HG03175 (cell line): Measurements from ENCODE around the gene KNG1.
"Not testable (repeated sequence)": the region's sequence is repeated elsewhere in the genome, so short reads cannot be mapped to it uniquely, and the experiment has no call there.

Experiments
- ATAC-seq: cut with Tn5 transposase; IDR thresholded peaks from one replicate; pipeline ENCODE4 v1.9.1; 2021; ENCODE audit warnings: mild to moderate bottlenecking, moderate library complexity; ENCODE audit not compliant: unreplicated experiment

The KNG1 gene

DNA sequence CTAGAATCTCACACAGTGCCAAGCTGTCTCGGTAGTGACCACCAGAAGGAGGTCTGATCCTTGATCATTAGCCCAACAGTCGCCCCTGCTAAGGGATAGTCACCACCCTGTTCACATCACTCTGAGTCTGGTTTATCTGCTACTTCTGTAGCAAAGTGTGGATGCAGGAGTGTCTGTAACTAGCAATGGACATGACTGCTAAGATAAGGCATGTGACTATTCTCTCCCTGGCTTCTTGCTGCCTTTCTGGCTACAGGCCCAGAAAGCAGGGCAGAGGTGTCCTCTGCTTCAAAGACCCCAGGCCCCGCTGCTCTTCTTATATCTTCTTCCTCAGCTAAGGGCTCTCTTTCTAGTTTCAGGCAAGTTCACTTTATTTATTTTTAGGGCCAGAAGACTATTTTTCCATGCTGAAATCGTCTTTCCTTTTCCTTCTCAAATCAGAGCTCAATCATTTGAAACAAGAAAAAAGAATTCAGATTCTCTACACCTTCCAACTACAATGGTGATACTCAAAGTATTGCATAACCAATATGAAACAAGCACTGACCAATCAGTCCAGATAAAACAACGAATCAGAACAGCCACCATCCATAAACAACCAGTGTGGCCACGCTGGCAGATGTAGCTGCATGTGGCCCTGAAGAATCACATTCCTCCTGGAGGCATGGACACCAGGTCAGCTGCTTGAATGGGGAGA, 8.0 kb upstream of the KNG1 start:
- ATAC-seq, result no peak

DNA sequence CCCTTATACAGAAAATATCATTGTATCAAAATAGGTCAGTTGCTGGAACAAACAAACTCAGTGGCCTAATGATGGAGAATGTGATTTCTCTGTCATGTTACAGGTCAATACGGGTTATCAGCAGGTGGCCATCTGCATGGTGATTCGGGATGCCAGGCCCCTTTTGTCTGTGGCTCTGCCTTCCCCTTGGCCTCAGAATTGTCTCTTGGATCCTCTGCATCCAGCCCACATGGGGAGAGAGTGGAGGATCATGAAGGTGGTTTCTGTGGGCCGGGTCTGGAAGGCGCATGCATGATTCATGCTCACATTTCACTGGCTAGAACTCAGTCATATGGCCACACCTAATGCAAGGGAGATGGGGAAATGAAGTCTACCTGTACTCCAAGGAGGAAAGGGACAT, 6.5 kb upstream of the KNG1 start:
- ATAC-seq, result not testable (repeated sequence)

DNA sequence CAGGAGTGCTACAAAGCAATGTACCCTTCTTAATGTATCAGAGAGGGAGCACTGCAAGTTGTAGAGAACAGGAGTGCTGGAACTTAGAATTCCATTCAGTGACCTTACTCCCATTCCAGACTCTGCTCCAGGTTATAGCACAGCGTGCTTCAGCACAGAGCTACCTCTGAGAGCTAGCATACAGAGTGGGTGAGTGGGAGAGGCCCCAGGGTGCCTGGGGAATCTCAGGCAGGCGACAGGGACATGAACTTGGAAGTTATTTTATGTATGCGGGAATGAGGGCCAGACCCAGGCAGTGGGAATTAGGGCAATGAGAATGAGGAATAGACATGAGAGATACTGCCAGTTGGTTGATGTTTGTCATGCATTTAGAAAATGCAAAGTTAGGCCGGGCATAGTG, 3.7 kb upstream of the KNG1 start:
- no peak for ATAC-seq

DNA sequence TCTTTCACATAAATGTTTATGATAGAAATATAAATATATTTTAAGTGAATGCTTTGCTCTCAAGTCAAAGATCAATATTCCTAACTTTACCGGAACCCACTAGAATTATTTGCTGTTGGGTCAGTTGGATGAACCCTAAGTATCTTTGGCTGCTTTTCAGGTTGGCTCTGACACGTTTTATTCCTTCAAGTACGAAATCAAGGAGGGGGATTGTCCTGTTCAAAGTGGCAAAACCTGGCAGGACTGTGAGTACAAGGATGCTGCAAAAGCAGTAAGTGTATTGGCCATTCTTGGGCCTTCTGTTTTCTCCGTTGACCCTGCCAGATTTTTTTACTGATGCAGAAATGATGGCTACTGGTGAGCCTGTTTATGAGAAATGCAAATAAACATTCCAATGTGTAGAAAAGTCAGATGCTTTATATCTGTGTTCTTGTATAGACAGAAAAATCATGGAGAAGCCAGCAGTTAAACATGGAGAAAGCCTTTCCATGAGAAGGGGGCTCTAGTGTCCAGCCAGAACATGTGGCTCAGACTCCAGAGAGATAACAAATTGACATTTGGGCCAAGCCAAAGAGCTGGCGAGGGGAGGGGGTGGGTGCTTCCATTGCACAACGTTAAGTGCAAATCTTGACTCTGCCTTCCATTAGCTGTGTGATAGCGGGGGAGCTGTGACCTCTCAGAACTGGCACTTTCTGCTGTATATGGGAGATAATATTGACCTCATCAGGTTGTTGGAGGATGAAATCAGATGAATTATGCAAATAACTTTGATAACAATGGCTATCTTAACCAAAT, 3.0 kb downstream of the KNG1 start:
- no peak for ATAC-seq

DNA sequence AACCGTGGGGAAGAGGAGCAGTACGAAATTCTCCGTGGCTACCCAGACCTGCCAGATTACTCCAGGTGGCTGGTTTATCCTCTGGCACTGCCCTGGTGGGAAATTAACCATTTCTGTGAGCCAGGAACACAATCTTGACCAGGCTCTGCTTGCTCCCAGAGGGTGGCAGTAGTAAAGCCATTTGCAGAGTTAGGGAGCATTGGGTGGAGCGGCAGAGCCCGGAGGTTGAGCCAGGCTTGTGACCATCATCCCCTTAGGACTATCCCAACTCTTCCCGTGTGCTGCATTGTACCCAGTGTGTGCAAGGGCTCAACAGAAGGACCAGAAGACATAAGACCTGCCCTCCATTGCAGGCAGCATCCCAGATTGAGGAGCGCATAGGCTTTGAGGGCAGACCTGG, 5.3 kb downstream of the KNG1 start:
- ATAC-seq, result no peak

DNA sequence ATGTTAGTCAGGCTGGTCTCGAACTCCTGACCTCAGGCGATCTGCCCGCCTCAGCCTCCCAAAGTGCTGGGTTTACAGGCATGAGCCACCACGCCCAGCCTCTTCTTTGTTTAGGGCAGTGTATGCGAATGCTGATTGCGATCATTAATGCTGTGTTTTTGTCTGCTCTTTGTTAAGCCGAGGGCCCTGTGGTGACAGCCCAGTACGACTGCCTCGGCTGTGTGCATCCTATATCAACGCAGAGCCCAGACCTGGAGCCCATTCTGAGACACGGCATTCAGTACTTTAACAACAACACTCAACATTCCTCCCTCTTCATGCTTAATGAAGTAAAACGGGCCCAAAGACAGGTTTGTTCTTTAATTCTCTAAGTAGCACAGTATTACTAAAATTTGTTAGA, 7.8 kb downstream of the KNG1 start:
- ATAC-seq, result no peak

DNA sequence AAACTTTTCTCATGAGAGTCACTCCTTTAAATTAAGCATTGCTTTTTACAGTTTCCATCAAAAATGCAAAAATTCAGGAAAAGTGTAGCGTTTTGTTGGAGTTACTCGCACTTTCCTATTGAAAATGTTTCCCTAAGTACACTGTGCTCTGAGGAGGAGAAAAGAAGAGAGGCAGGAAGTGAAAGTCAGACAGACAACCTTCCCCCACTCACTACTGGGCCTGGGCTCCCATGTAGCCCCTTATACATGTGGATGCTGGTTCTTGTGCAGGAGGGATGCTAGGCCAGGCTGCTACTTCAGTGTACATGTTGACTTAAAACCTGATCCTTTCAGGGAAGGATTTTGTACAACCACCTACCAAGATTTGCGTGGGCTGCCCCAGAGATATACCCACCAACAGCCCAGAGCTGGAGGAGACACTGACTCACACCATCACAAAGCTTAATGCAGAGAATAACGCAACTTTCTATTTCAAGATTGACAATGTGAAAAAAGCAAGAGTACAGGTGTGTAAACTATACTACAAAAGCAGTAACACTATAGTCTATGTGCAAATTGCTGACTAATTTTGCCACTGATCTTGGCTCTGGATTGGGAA, 15.1 kb downstream of the KNG1 start:
- ATAC-seq, result no peak

DNA sequence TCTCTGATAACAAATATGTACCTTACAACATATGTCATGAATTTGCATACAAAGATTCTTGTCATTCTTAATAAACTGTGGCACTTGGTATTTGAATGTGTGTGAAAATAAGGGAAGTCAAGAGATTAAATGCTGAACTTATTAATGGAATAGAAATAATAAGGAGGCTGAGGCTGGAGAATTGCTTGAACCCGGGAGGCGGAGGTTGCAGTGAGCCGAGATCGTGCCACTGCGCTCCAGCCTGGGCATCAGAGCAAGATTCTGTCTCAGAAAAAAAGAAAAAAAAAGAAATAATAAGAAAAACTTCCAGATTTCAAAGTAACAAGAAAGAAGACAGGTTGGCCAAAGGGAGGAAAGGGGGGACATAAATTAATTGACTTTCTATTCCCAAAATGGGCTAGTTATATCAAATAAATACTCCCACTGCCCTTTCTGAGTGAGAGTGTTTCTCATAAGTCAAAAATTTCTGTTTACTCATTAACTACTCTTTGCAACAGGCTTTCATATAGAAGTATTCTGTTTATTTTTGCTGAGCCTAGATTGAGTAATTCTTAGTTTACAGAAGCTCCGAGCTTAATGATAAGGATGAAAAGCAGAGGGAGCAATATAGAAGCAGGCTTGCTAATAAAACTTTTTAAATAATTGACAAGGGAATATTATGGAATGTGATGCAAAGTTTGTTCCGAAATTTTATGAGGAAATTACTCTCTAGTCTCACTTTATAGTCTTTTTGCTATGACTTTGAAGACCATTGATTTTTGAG, 25.6 kb downstream of the KNG1 start:
- no peak for ATAC-seq

DNA sequence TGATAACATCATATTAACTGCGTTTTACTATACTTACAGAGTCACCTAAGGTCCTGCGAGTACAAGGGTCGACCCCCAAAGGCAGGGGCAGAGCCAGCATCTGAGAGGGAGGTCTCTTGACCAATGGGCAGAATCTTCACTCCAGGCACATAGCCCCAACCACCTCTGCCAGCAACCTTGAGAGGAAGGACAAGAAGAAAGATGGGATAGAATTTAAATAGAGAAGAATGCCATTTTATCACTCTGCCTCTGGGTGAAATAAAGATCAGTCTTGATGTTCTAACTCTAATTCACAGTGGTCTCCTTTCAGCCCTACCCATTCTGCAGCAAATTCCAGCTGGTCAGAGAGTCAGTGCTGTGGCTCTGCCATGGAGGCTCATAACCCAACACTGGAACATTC, 26.5 kb downstream of the KNG1 start:
- no peak for ATAC-seq

DNA sequence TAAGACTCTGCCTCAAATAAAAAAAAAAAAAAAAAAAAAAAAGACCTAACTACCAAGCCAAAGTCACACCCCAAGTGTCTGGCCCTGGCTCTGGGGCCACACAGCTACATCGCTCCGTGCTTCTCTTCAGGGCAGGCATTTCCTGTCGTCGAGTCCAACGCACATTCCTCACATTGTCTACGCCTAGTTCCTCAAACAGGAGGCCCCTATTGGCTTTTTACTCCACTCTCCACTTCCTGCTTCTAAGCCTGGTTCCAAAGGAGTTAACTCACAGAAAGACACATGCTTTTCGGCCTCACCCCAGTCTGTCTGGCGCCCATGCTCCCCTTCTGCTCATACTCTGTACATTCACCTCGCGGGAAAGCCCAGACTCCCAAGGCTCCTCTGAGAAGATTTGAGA, 28.8 kb downstream of the KNG1 start:
- ATAC-seq, result no peak

DNA sequence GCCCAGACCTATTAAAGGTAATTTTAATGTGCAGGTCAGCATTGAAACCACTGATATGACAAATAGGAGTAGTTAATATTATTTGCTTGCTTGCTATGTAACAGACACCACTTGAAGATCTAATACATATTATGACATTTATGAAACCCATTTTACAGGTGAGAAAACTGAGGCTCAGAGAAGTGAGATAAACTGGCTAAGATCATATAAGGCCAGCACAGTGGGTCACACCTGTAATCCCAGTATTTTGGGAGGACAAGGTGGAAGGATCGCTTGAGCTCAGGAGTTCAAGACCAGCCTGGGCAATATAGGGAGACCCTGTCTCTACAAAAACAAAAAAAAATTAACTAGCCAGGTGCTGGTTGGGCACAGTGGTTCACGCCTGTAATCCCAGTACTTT, 33.2 kb downstream of the KNG1 start:
- ATAC-seq, result no peak

DNA sequence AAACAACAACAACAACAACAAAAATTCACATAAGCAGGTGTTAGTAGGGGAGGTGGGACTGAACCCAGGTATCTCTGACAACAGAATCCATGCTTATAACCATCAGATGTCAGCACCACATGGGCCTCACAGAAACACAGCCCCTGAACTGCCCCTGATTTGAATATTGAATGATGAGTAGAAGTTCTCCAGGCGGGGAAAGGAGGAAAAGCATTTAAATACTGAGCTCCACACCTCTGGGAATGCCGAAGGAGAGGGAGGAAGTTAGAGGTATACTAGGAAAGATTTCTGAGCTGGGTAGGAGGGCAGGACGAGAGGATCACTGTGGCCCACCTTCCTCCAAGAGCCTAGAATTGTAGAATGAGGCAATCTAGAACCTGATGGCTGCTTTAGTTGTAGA, 34.3 kb downstream of the KNG1 start:
- no peak for ATAC-seq

DNA sequence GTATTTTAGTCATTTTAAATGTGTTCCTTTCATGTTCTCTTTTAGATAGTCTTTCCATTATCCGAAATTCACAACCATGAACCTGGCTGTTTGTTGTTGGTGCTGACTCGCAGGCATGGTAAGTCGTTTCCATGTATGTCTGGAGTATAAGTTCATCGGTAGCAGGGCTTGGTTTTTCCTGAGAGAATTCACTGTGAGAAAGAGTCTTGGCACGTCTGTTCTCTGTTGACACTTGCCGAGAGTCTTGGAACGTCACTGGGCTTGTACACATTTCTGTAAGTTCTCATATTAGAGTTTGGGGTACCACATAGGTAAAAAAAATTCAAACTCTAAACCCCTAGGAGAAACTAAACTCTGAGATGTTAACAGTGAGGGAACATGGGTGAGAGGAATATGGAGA, 36.8 kb downstream of the KNG1 start:
- no peak for ATAC-seq

DNA sequence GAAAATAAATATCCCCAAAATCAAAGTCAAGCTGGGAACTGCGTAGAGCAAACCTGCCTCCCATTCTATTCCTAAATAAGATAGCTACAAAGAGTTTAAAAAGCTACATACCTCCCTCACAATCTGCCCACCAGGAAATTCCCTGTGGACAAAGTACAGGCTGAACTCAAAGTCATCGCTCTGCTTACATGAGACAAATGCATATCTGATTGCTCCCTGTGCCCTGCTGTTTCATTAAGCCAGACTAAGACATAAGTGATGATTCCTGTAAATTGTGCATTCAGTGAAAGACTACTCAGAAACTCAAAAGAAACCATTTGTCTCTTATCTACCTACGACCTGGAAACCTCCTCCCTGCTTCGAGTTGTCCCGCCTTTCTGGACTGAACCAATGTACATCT, 37.7 kb downstream of the KNG1 start:
- no peak for ATAC-seq

DNA sequence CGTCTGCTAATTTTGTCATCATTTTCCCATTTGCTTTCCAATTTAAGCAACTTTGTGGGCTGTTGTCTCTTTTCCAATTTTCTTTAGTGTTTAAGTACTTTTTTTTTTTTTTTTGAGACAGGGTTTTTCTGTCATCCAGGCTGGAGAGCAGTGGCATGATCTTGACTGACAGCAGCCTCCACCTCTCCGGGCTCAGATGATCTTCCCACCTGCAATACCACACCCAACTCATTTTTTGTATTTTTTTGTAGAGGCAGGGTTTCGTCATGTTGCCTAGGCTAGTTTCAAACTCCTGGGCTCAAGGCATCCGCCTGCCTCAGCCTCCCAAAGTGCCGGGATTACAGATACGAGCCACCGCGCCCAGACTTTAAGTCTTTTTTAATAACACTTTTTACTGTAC, 40.1 kb downstream of the KNG1 start:
- no peak for ATAC-seq

DNA sequence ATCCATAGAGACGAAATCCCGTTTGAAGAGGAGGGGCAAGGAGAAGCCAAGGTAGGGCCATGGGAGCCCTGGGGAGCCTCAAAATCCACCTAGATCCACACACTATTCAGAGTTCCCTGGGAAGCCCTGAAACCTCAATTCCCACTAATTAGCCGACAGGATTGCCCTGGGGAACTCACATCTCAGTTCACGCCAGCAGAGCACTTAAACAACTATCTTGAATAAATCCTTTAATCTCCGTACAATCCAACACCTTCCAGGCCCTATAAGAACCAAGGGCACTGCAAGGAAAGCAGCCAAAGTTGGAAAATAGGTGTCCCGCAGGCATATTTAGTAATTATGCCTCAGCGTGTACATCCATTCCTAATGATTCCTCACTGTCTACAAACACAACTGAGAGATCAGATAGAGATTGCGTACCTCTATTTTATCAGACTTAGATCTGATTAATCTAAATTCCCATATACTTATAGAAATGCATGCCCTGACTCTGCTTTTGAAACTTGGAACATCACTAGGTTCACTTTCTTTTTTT, 40.6 kb downstream of the KNG1 start:
- ATAC-seq, result no peak

DNA sequence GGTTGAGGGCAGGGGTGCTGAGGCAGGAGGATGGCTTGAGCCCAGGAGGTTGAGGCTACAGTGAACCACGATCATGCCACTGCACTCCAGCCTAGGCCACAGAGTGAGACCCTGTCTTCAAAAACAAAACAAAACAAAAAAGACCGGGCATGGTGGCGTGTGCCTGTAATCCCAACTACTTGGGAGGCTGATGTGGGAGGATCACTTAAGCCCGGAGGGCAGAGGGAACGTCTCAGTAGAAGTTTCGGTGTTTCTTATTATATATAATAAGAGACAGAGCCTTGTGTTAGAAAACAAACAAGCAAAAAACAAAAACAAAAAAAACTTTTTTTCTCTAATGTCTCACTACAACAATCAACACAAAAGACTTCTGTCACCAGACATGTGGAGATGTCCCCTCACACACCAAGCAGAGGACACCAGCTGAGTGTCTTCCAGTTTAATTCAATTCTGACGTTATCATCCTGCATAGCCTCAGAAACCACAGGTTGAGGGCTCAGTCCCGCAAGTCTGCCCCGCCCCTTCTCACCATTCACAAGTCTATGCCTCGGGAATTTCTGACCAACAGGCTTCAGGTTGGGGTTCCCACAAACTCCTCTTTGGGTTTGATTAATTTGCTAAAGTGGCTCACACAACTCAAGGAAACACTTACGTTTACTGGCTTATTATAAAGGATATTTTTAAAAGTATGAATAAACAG, 42.2 kb downstream of the KNG1 start:
- ATAC-seq, result no peak

DNA sequence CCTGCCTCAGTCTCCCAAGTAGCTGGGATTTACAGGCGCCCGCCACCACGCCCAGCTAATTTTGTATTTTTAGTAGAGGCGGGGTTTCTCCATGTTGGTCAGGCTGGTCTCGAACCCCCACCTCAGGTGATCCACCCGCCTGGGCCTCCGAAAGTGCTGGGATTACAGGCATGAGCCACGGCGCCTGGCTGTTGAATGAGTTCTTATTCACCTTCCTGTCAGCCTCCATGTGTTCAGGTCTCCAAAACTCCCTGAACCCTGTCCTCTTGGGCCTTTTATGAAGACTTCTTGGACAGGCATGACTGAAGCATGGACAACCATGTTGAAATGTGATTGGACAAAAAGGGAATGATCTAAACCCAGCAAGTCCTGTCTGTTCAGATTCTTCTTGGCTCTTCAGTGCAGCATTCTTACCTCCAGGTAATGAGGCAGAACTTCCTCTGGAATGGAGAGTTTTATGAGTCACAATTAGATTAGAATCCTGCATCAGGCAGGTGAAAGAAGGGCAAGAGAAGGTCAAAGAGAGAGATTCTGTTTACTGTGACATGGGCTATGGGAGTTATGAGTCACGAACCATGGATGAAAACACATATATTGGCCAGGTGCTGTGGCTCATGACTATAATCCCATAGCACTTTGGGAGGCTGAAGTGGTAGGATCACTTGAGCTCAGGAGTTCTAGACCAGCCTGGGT, 43.1 kb downstream of the KNG1 start:
- no peak for ATAC-seq

DNA sequence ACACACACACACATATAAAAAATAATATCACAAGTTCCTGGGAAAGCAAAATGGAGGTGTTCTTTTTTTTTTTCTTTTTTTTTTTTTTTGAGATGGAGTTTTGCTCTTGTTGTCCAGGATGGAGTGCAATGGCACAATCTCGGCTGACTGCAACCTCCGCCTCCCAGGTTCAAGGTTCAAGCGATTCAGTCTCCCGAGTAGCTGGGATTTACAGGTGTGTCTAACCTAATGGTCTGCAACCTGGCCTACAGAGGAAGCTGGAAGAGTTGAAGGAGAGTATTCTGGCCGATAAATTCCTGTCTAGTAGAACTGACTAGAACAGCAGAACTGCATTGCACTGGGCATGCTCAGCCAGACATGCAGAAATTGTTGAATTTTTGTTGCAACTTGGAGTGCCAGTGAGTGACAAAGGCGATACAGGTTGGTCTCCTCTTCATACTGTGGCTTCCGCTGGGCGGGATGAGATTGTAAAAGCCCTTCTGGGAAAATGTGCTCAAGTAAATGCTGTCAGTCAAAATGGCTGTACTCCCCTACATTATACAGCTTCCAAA, 43.8 kb downstream of the KNG1 start:
- no peak for ATAC-seq

DNA sequence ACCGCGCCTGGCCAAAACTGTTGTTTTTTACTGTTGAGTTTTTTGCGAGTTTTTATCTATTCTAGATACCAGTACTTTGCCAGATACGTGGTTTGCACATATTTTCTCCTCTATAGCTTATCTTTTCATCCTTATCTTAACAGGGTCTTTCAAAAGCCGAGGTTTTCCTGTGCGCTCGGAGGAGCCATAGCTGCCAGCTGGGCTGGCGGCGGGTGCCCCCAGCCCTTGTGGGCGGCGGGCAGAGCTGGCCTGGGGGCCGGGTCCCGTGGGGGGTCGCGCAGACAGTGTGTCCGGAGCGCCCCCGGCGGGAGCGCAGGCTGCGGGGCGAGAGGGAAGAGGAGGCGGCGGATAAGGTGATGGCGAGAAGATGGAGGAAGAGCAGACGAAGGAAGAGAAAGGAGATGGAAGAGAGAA, 55.1 kb downstream of the KNG1 start:
- ATAC-seq, result no peak
